ENCODE measurements around the gene CXCL12.

The CXCL12 gene

GRCh38 chr10:44395902-44396670 is 11.2 kb upstream of the CXCL12 start:
- H3K4me3 ChIP-seq (ENCODE audit: low read depth, low read length) = no peak overlapping the region
- no peak for TF ChIP-seq CTCF (IDR thresholded peaks at IDR 0.05; ENCODE audit: low read depth, low read length, missing control alignments)
- no peak for DNase-seq (ENCODE audit: low read depth)

- no peak for DNase-seq (ENCODE audit: low read depth)
- no peak for TF ChIP-seq CTCF (IDR thresholded peaks at IDR 0.05; ENCODE audit: low read depth, low read length, missing control alignments)
- H3K4me3 ChIP-seq (ENCODE audit: low read depth, low read length) = no peak overlapping the region
Observed at GRCh38 chr10:44395396-44395795, 10.5 kb upstream of the CXCL12 start.

GRCh38 chr10:44394696-44395381 is 9.9 kb upstream of the CXCL12 start:
- no peak for TF ChIP-seq CTCF (IDR thresholded peaks at IDR 0.05; ENCODE audit: low read depth, low read length, missing control alignments)
- no peak for DNase-seq (ENCODE audit: low read depth)
- no peak overlapping the region for H3K4me3 ChIP-seq (ENCODE audit: low read depth, low read length)

- DNase-seq (ENCODE audit: low read depth) = no peak
- H3K4me3 ChIP-seq (ENCODE audit: low read depth, low read length) = no peak overlapping the region
- no peak for TF ChIP-seq CTCF (IDR thresholded peaks at IDR 0.05; ENCODE audit: low read depth, low read length, missing control alignments)
Observed at GRCh38 chr10:44393834-44394547, 9.1 kb upstream of the CXCL12 start.

- DNase-seq (ENCODE audit: low read depth) = no peak
- H3K4me3 ChIP-seq (ENCODE audit: low read depth, low read length) = no peak overlapping the region
- no peak for TF ChIP-seq CTCF (IDR thresholded peaks at IDR 0.05; ENCODE audit: low read depth, low read length, missing control alignments)
Observed at GRCh38 chr10:44393051-44393630, 8.2 kb upstream of the CXCL12 start.

GRCh38 chr10:44392420-44392819 is 7.5 kb upstream of the CXCL12 start:
- no peak for DNase-seq (ENCODE audit: low read depth)
- H3K4me3 ChIP-seq (ENCODE audit: low read depth, low read length) = no peak overlapping the region

More at GRCh38 chr10:44392420-44392819, 7.5 kb upstream of the CXCL12 start:
- no peak for TF ChIP-seq CTCF (IDR thresholded peaks at IDR 0.05; ENCODE audit: low read depth, low read length, missing control alignments)
